ENCODE measurements around the gene PSMG3. TPM values are rescaled to one million over a fixed set of nuclear protein-coding genes. Genes with fewer than 3 reads are reported as not detected.

The PSMG3 gene
- total RNA-seq, 1 experiment from 2014 or later, result 63.0 TPM

DNA sequence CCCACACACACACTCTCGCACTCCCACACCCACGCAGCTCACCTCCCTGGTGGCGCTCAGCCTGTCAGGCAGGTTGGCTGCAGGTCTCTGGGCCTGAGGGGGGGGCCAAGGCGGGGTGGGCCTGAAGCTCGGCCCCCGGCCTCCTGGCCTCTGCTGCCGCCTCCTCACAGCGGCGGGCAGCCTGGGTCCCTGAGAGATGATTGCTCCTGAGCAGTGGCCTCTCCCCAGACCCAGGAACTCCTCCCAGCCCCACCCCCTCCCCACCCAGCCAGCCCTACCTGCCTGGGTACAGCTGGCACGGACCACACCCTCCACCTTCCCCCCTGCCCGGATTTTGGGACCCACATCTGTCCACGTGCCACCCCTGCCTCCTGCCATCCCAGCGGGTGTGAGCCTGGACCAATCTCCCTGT lies 9.2 kb downstream of the PSMG3 start:
- Histone ChIP-seq H2AFZ (ENCODE audit: low read length) (no peak overlapping the region), H3K27ac (ENCODE audit: insufficient read length, low read depth, low read length) (no peak overlapping the region), H3K18ac (ENCODE audit: insufficient read length, low read depth, low read length) (no peak overlapping the region), H2AK5ac (ENCODE audit: insufficient read length, low read length) (no peak overlapping the region), H2BK20ac (ENCODE audit: low read depth, low read length, poor library complexity, severe bottlenecking) (no peak overlapping the region), H4K8ac (replicated peaks; ENCODE audit: insufficient read length, low read depth, low read length) (no peak overlapping the region), H3K27me3 (ENCODE audit: insufficient read depth, low read length) (no peaks in the 10 kb centered on the region), H3T11ph (ENCODE audit: low read length) (no peak overlapping the region), H3K9ac (ENCODE audit: extremely low read depth, insufficient read length, low read length) (no peak overlapping the region), H3K4me2 (ENCODE audit: insufficient read depth, insufficient read length, low read length) (no peak overlapping the region), H3K14ac (ENCODE audit: insufficient read depth, low read length) (no peak overlapping the region), H2BK15ac (ENCODE audit: low read depth, low read length) (no peak overlapping the region), H3K56ac (ENCODE audit: insufficient read length, low read depth, low read length) (no peak overlapping the region), H3K4ac (ENCODE audit: low read depth, low read length) (no peak overlapping the region), H4K20me1 (ENCODE audit: control insufficient read depth, insufficient read depth, insufficient read length) (no peaks in the 10 kb centered on the region), H3K79me2 (ENCODE audit: insufficient read depth, low read length) (no peaks in the 10 kb centered on the region), H3K79me1 (ENCODE audit: insufficient read depth, low read depth, low read length, poor library complexity, severe bottlenecking) (no peaks in the 10 kb centered on the region), H3K4me1 (ENCODE audit: insufficient read depth, low read length) (no peaks in the 10 kb centered on the region), H2BK12ac (ENCODE audit: insufficient read length, low read depth, low read length) (no peak overlapping the region), H4K5ac (ENCODE audit: insufficient read length, low read depth, low read length) (no peak overlapping the region), H3K23ac (ENCODE audit: insufficient read length, low read depth, low read length) (no peak overlapping the region), H2BK120ac (ENCODE audit: low read depth, low read length, poor library complexity, severe bottlenecking) (no peak overlapping the region), H2BK5ac (ENCODE audit: insufficient read length, low read length) (no peak overlapping the region), H3K23me2 (ENCODE audit: insufficient read length, low read depth, low read length, poor library complexity, severe bottlenecking) (no peaks in the 10 kb centered on the region), H3K9me3 (ENCODE audit: control insufficient read depth, low read depth, low read length) (no peaks in the 10 kb centered on the region), H4K91ac (ENCODE audit: insufficient read length, low read depth, low read length) (no peak overlapping the region)
- Mint-ChIP-seq H3K27me3 (ENCODE audit: low read depth) (no peaks in the 10 kb centered on the region), H3K4me3 (no peak overlapping the region), H3K4me1 (peaks cover 3 to 12% of the 10 kb centered on the region in 2 experiments), H3K36me3 (ENCODE audit: insufficient read depth in 1 of 3, low read depth in 3 of 3) (peaks cover 0 to 5% (median 5%) of the 10 kb centered on the region in 3 experiments; a peak in 2 of 7 replicates), H3K9me3 (no peaks in the 10 kb centered on the region), H3K27ac (no peak overlapping the region)
- TF ChIP-seq, protein P1, sequence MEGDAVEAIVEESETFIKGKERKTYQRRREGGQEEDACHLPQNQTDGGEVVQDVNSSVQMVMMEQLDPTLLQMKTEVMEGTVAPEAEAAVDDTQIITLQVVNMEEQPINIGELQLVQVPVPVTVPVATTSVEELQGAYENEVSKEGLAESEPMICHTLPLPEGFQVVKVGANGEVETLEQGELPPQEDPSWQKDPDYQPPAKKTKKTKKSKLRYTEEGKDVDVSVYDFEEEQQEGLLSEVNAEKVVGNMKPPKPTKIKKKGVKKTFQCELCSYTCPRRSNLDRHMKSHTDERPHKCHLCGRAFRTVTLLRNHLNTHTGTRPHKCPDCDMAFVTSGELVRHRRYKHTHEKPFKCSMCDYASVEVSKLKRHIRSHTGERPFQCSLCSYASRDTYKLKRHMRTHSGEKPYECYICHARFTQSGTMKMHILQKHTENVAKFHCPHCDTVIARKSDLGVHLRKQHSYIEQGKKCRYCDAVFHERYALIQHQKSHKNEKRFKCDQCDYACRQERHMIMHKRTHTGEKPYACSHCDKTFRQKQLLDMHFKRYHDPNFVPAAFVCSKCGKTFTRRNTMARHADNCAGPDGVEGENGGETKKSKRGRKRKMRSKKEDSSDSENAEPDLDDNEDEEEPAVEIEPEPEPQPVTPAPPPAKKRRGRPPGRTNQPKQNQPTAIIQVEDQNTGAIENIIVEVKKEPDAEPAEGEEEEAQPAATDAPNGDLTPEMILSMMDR (conservative IDR thresholded peaks at IDR 0.05), result no peak
- WGBS (ENCODE audit: extremely low coverage, insufficient read length, low lambda C conversion rate), result no CpG with 5 or more reads among the region's 13 CpGs
- no peak for DNase-seq

All from H9 (cell line).